ENCODE data around the gene TCHHL1. TPM values are rescaled to one million over a fixed set of nuclear protein-coding genes. Genes with fewer than 3 reads are reported as not detected.

TCHHL1 gene
- total RNA-seq, 2 experiments from 2014 or later = not detected

GRCh38 chr1:152048416-152049009 is 40.4 kb downstream of the TCHHL1 start:
- Mint-ChIP-seq H3K4me3 (peak overlapping the region; percentile 67), H3K27ac (peak overlapping the region; percentile 98), H3K9me3 (no peaks in the 10 kb centered on the region), H3K4me1 (ENCODE audit: low read depth) (peaks cover 19% of the 10 kb centered on the region), H3K27me3 (ENCODE audit: low read depth) (peaks cover 3% of the 10 kb centered on the region), H3K36me3 (ENCODE audit: low read depth) (no peaks in the 10 kb centered on the region)
- intact Hi-C loops (cut with micrococcal nuclease) = loop anchor here (1.0 to 5.0 kb wide), 4 partner anchors 13 to 851 kb away; partner anchors contain the start of gene PIP5K1A
- peak; percentile 73 for DNase-seq
- CTCF ChIA-PET = interaction anchor here (0.6 to 15.5 kb wide), 6 partner anchors 9 to 767 kb away, joined by 3 to 266 read pairs (median 5); no protein-coding TSS in a partner anchor

GRCh38 chr1:152047730-152048415 is 41.0 kb downstream of the TCHHL1 start:
- DNase-seq = peak; percentile 94
- Mint-ChIP-seq H3K4me1 (ENCODE audit: low read depth) (peaks cover 19% of the 10 kb centered on the region), H3K4me3 (peak overlapping the region; percentile 67), H3K27ac (peak overlapping the region; percentile 98), H3K27me3 (ENCODE audit: low read depth) (peaks cover 2% of the 10 kb centered on the region), H3K36me3 (ENCODE audit: low read depth) (no peaks in the 10 kb centered on the region), H3K9me3 (no peaks in the 10 kb centered on the region)
- intact Hi-C loops (cut with micrococcal nuclease) = loop anchor here (1.0 to 5.0 kb wide), 4 partner anchors 13 to 851 kb away; partner anchors contain the start of gene PIP5K1A
- CTCF ChIA-PET = interaction anchor here (0.6 to 15.5 kb wide), 5 partner anchors 9 to 766 kb away, joined by 3 to 266 read pairs (median 6); no protein-coding TSS in a partner anchor

- H3K27me3 Mint-ChIP-seq (ENCODE audit: low read depth) = no peaks in the 10 kb centered on the region
- no peak for DNase-seq
- H3K4me1 Mint-ChIP-seq (ENCODE audit: low read depth) = peaks cover 19% of the 10 kb centered on the region
- CTCF ChIA-PET = interaction anchor here (1.3 to 15.5 kb wide), 3 partner anchors 13 to 411 kb away, joined by 5 to 266 read pairs (median 18); no protein-coding TSS in a partner anchor
- peak overlapping the region; percentile 67 for H3K4me3 Mint-ChIP-seq
- peak overlapping the region; percentile 98 for H3K27ac Mint-ChIP-seq
- H3K9me3 Mint-ChIP-seq = no peaks in the 10 kb centered on the region
- intact Hi-C loops (cut with micrococcal nuclease) = loop anchor here (5.0 kb wide), 1 partner anchor 850 kb away; the partner anchor contains the start of gene PIP5K1A
- no peaks in the 10 kb centered on the region for H3K36me3 Mint-ChIP-seq (ENCODE audit: low read depth)
Measured at GRCh38 chr1:152047413-152047729, 41.5 kb downstream of the TCHHL1 start.

GRCh38 chr1:152044386-152044785 is 44.5 kb downstream of the TCHHL1 start:
- CTCF ChIA-PET = interaction anchor here (1.0 to 1.5 kb wide), 3 partner anchors 9 to 141 kb away, joined by 3 to 6 read pairs (median 3); no protein-coding TSS in a partner anchor
- H3K27ac Mint-ChIP-seq = no peak overlapping the region
- intact Hi-C loops (cut with micrococcal nuclease) = no loop called here
- H3K9me3 Mint-ChIP-seq = no peaks in the 10 kb centered on the region
- no peaks in the 10 kb centered on the region for H3K36me3 Mint-ChIP-seq (ENCODE audit: low read depth)
- H3K4me3 Mint-ChIP-seq = no peak overlapping the region
- peaks cover 18% of the 10 kb centered on the region for H3K4me1 Mint-ChIP-seq (ENCODE audit: low read depth)
- H3K27me3 Mint-ChIP-seq (ENCODE audit: low read depth) = no peaks in the 10 kb centered on the region
- DNase-seq = no peak

GRCh38 chr1:152043870-152044269 is 45.0 kb downstream of the TCHHL1 start:
- H3K9me3 Mint-ChIP-seq = no peaks in the 10 kb centered on the region
- intact Hi-C loops (cut with micrococcal nuclease) = no loop called here
- no peaks in the 10 kb centered on the region for H3K36me3 Mint-ChIP-seq (ENCODE audit: low read depth)
- no peak for DNase-seq
- peaks cover 18% of the 10 kb centered on the region for H3K4me1 Mint-ChIP-seq (ENCODE audit: low read depth)
- no peaks in the 10 kb centered on the region for H3K27me3 Mint-ChIP-seq (ENCODE audit: low read depth)
- no peak overlapping the region for H3K27ac Mint-ChIP-seq
- no peak overlapping the region for H3K4me3 Mint-ChIP-seq
- CTCF ChIA-PET = interaction anchor here (1.0 to 1.5 kb wide), 3 partner anchors 9 to 142 kb away, joined by 3 to 6 read pairs (median 3); no protein-coding TSS in a partner anchor

GRCh38 chr1:152042030-152042429 is 46.8 kb downstream of the TCHHL1 start:
- Mint-ChIP-seq H3K4me3 (no peak overlapping the region), H3K36me3 (ENCODE audit: low read depth) (no peaks in the 10 kb centered on the region), H3K27ac (no peak overlapping the region), H3K4me1 (ENCODE audit: low read depth) (peaks cover 2% of the 10 kb centered on the region), H3K9me3 (no peaks in the 10 kb centered on the region), H3K27me3 (ENCODE audit: low read depth) (no peaks in the 10 kb centered on the region)
- intact Hi-C loops (cut with micrococcal nuclease) = no loop called here
- DNase-seq = no peak
- CTCF ChIA-PET = interaction anchor here (1.0 to 1.4 kb wide), 2 partner anchors 11 to 22 kb away, joined by 3 read pairs; no protein-coding TSS in a partner anchor

GRCh38 chr1:152039886-152040285 is 49.0 kb downstream of the TCHHL1 start:
- Mint-ChIP-seq H3K4me3 (no peak overlapping the region), H3K36me3 (ENCODE audit: low read depth) (peaks cover 10% of the 10 kb centered on the region), H3K27me3 (ENCODE audit: low read depth) (no peaks in the 10 kb centered on the region), H3K9me3 (no peaks in the 10 kb centered on the region), H3K4me1 (ENCODE audit: low read depth) (peaks cover 2% of the 10 kb centered on the region), H3K27ac (no peak overlapping the region)
- intact Hi-C loops (cut with micrococcal nuclease) = loop anchor here (5.0 kb wide), 1 partner anchor 428 kb away; the partner anchor contains the start of gene SNX27
- CTCF ChIA-PET = interaction anchor here (0.6 to 2.0 kb wide), 3 partner anchors 26 to 166 kb away, joined by 3 to 6 read pairs (median 3); no protein-coding TSS in a partner anchor
- no peak for DNase-seq

GRCh38 chr1:152039461-152039860 is 49.4 kb downstream of the TCHHL1 start:
- no peak for DNase-seq
- intact Hi-C loops (cut with micrococcal nuclease) = loop anchor here (5.0 kb wide), 1 partner anchor 427 kb away; the partner anchor contains the start of gene SNX27
- Mint-ChIP-seq H3K4me1 (ENCODE audit: low read depth) (peaks cover 4% of the 10 kb centered on the region), H3K27ac (no peak overlapping the region), H3K36me3 (ENCODE audit: low read depth) (peaks cover 12% of the 10 kb centered on the region), H3K9me3 (no peaks in the 10 kb centered on the region), H3K4me3 (no peak overlapping the region), H3K27me3 (ENCODE audit: low read depth) (no peaks in the 10 kb centered on the region)
- CTCF ChIA-PET = interaction anchor here (0.6 to 2.0 kb wide), 3 partner anchors 26 to 166 kb away, joined by 3 to 6 read pairs (median 3); no protein-coding TSS in a partner anchor

- intact Hi-C loops (cut with micrococcal nuclease) = loop anchor here (5.0 kb wide), 1 partner anchor 427 kb away; the partner anchor contains the start of gene SNX27
- DNase-seq = no peak
- CTCF ChIA-PET = interaction anchor here (1.2 kb wide), 1 partner anchor 14 kb away, joined by 4 read pairs; no protein-coding TSS in a partner anchor
- H3K4me1 Mint-ChIP-seq (ENCODE audit: low read depth) = peaks cover 9% of the 10 kb centered on the region
- peaks cover 16% of the 10 kb centered on the region for H3K36me3 Mint-ChIP-seq (ENCODE audit: low read depth)
- H3K27ac Mint-ChIP-seq = no peak overlapping the region
- no peaks in the 10 kb centered on the region for H3K27me3 Mint-ChIP-seq (ENCODE audit: low read depth)
- no peak overlapping the region for H3K4me3 Mint-ChIP-seq
- no peaks in the 10 kb centered on the region for H3K9me3 Mint-ChIP-seq
Measured at GRCh38 chr1:152038871-152039270, 50.0 kb downstream of the TCHHL1 start.

GRCh38 chr1:152036267-152037216 is 52.3 kb downstream of the TCHHL1 start, which contains the start of gene S100A11:
S100A11 (minus strand) TSS chr1:152037004; CDS start chr1:152036915, 89 bp downstream.
- peaks cover 38% of the 10 kb centered on the region for H3K36me3 Mint-ChIP-seq (ENCODE audit: low read depth)
- no peaks in the 10 kb centered on the region for H3K9me3 Mint-ChIP-seq
- peak within 1 kb of the TSS; percentile 96 for H3K4me3 Mint-ChIP-seq
- peak; percentile 86 for DNase-seq
- CTCF ChIA-PET = interaction anchor here (1.0 to 1.9 kb wide), 5 partner anchors 10 to 422 kb away, joined by 3 to 6 read pairs (median 4); no protein-coding TSS in a partner anchor
- H3K27ac Mint-ChIP-seq = peak within 1 kb of the TSS; percentile 98
- H3K27me3 Mint-ChIP-seq (ENCODE audit: low read depth) = no peaks in the 10 kb centered on the region
- peaks cover 15% of the 10 kb centered on the region for H3K4me1 Mint-ChIP-seq (ENCODE audit: low read depth)
- intact Hi-C loops (cut with micrococcal nuclease) = loop anchor here (1.0 to 5.0 kb wide), 2 partner anchors 63 to 424 kb away; partner anchors contain the start of gene SNX27

Data from activated naive CD4-positive, alpha-beta T cell treated with anti-CD3 and anti-CD28 coated beads for 36 hours (primary cell).